HG03575 (cell line): Measurements from ENCODE around the gene MRPL34.
"Not testable (repeated sequence)": the region's sequence is repeated elsewhere in the genome, so short reads cannot be mapped to it uniquely, and the experiment has no call there.

Experiments
- ATAC-seq: cut with Tn5 transposase; IDR thresholded peaks from one replicate; pipeline ENCODE4 v1.9.1; 2021; ENCODE audit not compliant: unreplicated experiment, insufficient number of reproducible peaks, low FRiP score; ENCODE audit errors: extremely low read depth

MRPL34 gene

DNA sequence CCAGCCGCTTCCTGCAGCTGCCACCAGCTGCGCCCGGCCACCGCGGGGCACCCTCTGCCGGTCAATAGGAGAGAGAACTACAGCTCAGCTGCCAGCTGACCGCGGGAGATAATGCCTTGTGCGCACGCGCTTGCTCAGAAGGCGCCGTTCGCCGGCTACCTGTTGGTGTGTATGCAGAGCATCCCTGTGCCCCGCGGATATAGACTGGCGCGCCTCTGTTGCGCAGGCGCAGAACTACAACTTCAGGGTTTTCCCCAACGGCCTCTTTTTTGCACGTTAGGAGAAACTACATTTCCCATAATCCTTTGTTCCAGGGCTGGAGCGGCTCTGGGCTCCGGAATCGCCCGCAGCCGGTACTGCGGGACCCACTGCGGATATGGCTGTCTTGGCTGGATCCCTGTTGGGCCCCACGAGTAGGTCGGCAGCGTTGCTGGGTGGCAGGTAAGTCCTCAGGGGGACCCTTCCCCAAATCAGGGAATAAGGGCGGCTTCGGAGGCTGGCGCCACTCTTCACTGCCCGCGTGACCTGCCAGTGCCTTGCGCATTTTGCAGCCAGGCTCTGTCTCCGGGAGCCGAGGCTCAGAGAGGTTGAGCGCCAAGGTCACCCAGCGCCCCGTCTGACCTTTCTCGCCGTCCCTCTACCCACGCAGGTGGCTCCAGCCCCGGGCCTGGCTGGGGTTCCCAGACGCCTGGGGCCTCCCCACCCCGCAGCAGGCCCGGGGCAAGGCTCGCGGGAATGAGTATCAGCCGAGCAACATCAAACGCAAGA is at the start of gene MRPL34:
Gene MRPL34, plus strand, starts transcription at position 356 of the 768 bp plus-strand sequence. Its CDS starts 21 bp downstream, at position 377.
- peak; percentile 34 for ATAC-seq

DNA sequence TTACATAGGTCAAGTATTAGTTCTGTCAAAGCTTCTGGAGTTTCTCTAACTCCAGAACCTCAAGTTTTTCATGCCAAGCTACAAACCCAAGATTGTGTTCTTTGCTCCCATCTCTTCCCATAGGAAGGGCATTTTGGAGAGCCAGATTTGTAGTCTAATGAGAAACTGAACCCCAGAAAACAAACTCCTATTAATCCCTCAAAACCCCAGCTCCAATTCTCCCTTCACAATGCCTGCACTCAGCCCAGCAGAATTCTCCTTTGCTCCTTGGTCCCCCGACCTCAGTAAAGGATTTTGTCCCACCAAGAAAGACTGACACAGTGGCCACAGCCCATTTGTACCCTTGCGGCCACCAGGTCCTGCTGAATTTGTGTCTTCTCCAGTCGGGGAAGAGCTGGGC is 49.5 kb upstream of the MRPL34 start:
- no peak for ATAC-seq

DNA sequence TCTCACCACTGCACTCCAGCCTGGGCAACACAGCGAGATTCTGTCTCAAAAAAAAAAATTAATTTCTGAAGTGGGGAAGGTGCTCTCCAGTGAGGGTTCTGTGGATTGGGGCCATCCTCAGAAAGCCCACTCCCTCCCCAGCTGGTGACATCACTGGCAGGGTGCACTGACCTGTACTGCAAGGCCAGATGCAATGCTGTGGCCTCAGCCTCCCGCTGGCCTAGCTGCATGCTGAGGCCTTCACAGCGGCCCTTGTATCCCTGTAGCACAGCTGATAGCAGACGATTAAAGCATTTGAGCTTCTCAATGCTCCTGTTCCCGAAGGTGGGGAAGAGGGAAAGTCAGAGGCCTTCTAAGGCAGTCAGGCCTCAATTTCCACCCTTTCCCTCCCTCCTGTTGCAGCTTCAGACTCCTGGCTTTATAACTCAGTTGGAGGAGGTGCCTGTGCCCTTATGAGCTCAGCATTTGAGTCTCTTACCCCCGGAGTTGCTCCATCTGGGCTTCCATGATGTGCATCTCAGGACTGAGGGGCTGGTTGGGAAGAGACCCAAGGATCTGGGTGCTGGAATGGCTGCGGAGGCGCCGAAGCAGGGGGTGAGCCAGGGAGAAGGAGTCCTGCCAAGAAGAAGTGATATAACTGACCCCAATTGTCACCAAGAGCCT is 46.4 kb upstream of the MRPL34 start:
- ATAC-seq, result no peak

DNA sequence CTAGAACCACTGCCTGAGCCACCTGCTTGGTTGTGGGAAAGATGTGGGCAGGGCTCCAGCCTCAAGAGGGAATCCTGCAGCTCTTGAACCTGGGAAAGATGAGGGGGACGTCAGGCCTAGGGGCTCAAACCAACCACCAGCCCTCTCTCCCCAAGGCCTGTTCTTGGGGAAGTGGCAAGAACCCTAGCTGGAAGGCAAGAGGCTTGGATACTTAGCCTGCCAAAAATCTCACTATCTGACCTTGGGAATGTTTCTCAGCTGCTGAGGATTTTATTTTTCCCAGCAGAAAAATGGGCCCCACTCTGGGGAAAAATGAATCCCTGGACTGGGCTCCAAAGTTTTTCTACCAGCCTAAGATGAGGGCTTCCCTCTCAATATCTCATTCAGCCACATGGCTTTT is 45.7 kb upstream of the MRPL34 start:
- ATAC-seq, result no peak

DNA sequence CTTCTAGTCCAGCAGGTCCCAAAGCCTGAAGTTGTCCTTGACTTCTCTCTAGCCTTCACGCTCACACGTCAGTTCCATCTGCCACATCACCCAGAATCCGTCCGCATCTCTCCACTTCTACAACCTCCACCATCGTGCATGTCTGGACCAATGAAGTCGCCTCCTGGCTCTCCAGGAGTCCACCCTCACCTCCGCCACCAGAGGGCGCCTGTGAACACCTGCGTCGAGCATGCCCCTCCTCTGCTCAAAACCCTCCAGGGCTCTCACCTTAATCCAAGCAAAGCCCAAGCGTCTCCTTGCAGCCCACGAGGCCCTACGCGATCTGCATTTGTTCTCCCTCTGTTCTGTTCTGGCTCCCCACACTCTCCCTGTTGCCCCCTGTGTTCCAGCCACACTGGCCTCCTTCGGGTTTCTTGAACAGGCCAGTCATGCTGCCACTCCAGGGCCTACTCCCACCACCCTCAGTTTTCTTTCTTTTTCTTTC is 44.8 kb upstream of the MRPL34 start:
- ATAC-seq, result no peak

GRCh38 chr19:17262557-17262956 is 43.1 kb upstream of the MRPL34 start:
- ATAC-seq, result no peak

DNA sequence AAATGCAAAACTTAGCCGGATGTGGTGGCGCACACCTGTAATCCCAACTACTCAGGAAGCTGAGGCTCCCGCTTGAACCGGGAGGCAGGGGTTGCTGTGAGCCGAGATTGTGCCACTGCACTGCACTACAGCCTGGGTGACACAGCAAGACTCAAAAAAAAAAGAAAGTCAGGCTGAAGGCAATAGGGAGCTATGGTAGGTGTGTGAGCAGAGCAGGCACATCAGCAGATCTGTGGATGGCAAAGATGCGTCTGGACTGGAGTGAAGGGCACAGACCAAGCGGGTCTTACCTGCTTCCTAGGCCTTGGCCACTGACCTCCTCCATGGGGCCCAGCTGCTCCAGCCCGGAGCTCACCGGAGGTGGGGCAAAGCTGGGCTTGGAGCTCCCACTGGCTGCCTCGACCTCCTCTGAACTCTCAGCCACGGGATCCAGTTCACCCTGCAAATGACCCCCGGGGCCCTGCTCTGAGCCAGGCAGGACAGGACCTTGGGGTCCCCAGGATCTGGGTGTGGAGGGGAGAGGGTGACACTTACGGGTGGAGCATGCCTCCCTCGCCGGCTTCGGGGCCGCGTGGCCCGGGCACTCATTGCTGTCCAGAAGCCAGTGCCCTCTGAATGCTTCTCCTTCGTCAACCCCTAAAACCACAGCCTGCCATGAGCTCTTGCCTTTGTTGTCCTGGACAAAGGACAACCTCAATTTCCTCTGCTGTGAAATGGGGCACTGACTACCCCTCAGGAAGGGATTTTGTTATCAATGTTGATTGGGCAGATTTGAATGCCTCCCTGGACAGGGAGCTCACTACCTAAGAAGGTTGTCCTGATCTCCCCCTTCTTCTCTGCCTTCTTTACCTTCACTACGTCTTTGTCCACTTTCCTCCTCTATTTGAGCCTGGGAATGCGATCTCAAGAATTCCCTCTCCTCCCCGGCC is 41.7 kb upstream of the MRPL34 start:
- ATAC-seq, result no peak

DNA sequence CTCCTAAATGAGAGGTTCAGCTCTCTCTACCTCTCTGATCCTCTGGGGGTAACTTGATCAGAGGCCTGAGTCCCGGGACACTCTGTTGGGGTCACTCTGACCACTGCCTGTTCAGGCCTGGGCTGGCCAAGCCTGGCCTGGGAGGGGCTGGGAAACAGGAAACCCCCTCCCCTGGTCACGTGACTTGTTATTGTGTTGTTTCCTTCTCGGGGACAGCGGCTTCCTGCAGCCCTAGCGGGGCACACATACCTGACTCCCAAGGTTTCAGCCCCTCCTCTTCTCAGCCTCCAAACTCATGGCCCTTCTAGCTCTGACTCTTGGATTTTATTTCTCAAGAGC is 41.1 kb upstream of the MRPL34 start, which contains the start of gene USHBP1:
Gene USHBP1, minus strand, starts transcription at position 105 of the 339 bp plus-strand sequence. CDS start 446 bp downstream, outside the sequence.
- ATAC-seq, result no peak

DNA sequence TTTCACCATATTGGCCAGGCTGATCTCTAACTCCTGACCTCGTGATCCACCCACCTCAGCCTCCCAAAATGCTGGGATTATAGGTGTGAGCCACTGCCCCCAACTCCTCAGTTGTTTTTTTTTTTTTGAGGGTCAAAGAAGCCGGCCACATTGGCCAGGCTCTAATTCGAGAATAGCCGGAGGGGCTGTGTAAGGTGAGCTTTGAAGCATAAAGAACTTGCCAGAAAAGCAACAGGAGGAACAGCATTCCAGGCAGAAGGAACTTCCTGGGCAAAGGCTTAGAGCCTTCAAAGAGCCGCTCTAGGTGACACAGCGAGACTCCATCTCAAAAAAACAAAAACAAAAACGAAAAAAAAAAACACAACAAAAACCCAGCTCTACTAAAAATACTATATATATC is 39.6 kb upstream of the MRPL34 start:
- no peak for ATAC-seq

DNA sequence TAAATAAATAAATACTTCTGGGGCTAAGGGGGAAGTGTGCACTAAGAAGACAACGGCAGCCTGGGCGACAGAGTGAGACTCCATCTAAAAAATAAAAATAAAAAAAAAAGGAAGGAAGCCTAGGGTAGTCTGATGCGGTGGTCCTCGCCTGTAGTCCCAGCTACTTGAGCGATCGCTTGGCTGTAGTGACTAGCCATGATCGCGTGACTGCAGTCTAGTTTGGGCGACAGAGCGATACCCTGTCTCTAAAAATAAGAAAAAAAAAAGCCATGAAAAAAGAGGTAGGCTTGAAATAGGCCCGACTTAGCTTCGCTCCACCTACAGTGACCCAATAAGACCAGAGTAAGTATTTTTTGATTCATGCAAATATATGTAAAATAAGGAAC is 39.1 kb upstream of the MRPL34 start:
- peak; percentile 17 for ATAC-seq

DNA sequence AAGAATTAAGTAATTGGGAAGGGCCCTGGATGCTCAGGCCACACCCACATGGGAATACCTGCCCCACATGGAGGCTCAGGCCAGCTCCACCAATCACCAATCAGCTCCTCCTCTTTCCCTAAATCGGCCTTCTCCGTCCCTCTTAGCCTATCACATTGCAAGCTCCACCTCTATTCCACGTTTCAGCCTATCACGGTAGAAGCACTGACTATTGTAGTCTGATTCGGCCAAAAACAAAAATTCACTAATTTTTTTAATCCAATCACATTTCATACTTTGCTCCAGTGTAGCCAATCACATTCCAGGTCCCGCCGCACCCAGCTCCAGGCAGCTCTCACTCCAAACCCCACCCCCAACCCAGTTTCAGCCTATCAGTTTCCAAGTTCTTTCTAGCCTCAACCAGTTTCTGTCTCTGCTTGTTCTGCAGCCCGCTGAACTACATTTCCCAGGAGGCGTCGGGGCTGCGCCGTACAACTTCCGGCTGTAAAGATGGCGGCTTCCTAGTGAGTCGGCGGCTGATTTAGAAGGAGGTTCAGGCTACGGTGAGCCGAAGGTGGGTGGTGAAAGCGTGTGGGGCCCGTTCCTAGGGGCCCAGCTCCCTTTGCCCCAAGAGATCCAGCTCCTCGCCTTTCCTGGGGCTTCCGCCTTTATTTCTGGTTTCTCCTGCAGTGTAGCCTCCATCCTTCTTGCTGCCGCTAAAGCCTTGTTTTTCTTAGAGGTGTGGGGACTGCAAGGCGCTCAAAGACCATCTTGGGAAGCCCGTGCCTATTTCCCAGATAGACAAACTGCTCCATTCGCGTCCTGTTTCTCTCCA is 38.5 kb upstream of the MRPL34 start, which contains the start of gene BABAM1:
Gene BABAM1, plus strand, starts transcription at position 469 of the 814 bp plus-strand sequence. CDS start 1,364 bp downstream, outside the sequence.
- ATAC-seq, result peak; percentile 83

GRCh38 chr19:17268754-17269153 is 36.9 kb upstream of the MRPL34 start:
- ATAC-seq, result no peak

- not testable (repeated sequence) for ATAC-seq
Measured at GRCh38 chr19:17274892-17275291, 30.8 kb upstream of the MRPL34 start.

GRCh38 chr19:17275441-17276175 is 30.1 kb upstream of the MRPL34 start:
- no peak for ATAC-seq

DNA sequence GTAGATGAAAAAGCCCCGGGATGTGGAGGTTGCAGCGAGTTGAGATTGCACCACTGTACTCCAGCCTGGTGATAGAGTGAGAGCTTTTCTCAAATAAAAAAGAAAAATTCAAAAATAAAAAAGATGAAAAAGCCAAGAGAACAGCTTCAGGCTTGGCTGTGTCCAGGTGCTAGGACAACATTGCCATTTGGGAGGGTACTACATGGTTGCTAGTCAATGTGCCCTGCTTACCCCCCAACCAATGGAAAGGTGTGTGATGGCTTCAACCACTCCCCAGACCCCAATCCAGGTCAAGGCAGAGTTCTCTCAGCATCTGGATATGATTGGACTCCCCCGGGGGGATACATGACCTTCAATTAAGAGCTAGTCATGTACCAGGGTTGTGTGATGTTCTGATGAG is 26.2 kb upstream of the MRPL34 start:
- ATAC-seq, result no peak

DNA sequence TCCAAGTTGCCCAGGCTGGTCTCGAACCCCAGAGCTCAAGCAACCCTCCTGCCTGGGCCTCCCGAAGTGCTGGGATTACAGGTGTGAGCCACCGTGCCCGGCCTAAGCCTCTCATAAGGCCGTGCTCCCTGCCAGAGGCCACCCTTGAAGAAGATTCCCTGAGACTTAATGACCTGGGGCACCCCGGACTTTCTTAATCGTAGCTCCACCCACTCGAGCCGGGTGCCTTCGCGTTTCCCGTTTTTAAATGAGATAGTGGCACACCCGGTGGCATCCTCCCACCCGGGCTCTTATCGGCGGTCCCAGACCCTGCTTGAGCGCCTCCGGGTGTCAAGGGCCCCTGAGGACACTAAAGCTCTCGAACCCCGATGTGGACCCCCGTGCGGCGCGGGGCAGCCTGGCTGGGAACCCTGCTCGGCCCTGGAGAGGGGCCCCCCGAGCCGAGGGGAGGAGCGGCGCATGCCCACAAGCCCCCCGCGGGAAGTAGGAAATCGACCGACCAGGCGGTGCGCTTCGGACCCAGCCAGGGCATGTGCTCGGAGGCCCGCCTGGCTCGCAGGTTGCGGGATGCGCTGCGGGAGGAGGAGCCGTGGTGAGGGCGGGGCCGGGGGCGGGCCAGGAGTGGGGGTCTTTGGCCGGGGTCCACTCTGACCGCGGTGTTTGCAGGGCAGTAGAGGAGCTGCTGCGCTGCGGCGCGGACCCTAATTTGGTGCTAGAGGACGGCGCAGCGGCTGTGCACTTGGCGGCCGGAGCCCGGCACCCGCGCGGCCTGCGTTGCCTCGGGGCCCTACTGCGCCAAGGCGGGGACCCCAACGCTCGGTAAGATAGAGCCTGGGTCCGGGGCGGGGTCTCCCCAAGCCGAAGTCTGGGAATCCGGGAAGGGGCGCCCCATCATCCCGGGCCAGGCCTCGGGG is 24.0 kb upstream of the MRPL34 start, which contains the start of gene ANKLE1:
Gene ANKLE1, plus strand, starts transcription at position 511 of the 914 bp plus-strand sequence. Its CDS starts 20 bp downstream, at position 531.
- no peak for ATAC-seq
